GM21381 (cell line): ENCODE measurements around the gene ZHX3.

ENCODE experiments used
- ATAC-seq: cut with Tn5 transposase; IDR thresholded peaks from one replicate; pipeline ENCODE4 v1.9.1; 2021; ENCODE audit warnings: mild to moderate bottlenecking, moderate library complexity; ENCODE audit not compliant: unreplicated experiment

Gene ZHX3

DNA sequence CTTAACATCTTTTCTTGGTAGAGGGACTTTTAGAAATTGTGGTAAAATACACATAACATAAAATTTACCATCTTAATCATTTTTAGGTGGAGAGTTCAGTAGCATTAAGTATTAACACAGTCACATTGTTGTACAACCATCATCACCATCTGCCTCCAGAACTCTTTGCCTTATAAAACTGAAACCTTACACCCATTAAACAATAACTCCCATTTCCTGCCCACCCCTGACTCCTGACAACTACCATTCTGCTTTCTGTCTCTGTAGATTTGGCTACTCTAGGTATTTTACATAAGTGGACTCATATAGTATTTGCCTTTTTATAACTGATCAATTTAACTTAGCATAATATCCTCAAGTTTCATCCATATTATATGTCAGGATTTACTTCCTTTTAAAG, 88.7 kb downstream of the ZHX3 start:
- peak; percentile 53 for ATAC-seq

GRCh38 chr20:41226426-41226825, 91.1 kb downstream of the ZHX3 start:
- no peak for ATAC-seq

- no peak for ATAC-seq
These were observed 92.4 kb downstream of the ZHX3 start for GRCh38 chr20:41225091-41225490.

- ATAC-seq = no peak
These were observed 93.2 kb downstream of the ZHX3 start for GRCh38 chr20:41224281-41224680.

- no peak for ATAC-seq
These were observed 94.4 kb downstream of the ZHX3 start for GRCh38 chr20:41223112-41223511.

GRCh38 chr20:41222703-41223102, 94.8 kb downstream of the ZHX3 start:
- ATAC-seq = no peak

DNA sequence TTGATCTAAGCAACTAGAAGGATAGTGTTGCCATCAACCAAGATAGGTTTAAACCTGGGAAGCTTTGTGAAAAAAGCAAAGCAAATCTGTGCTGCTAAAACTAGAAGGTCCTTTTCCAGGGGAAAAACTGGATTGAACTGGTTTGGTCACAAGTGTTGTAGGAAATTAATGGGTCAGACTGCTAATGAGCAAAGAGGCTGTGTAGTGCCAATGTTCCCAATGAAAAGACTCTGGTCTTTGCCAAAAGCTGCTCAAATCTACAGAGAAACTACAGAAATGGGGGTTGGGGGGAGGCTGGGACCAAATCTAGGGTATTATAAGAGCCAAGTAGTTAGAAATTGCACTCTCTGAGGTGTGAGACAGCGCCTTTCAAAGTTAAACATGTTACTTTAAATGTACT, 95.2 kb downstream of the ZHX3 start:
- ATAC-seq = no peak

DNA sequence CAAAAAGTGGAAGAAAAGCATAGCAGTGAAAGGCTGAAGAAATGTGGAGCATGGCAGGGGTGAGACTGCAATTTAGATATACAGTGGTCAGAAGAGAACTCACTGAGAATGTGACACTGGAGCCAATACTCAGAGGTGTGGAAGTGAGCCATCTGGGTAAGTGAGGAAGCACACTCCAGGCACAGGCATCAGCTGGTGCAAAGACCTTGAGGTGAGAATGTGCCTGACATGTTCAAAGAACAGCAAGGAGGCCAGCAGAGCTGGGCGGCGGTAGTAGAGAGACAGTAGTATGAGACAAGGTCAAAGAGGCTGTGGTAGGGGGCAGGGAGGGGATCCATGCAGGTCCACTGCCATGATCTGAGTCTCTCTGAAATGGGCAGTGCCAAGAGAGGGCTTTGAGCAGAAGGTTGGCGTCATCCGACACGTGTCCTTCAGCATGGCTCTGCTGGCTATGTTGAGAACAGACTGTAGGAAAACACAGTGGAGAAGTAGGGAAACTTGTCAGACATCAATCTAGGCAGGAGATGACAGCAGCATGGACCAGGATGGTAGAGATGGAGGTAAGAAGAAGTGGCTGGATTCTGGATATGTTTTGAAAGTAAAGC, 95.8 kb downstream of the ZHX3 start:
- ATAC-seq = no peak

GRCh38 chr20:41219824-41220223, 97.7 kb downstream of the ZHX3 start:
- no peak for ATAC-seq

DNA sequence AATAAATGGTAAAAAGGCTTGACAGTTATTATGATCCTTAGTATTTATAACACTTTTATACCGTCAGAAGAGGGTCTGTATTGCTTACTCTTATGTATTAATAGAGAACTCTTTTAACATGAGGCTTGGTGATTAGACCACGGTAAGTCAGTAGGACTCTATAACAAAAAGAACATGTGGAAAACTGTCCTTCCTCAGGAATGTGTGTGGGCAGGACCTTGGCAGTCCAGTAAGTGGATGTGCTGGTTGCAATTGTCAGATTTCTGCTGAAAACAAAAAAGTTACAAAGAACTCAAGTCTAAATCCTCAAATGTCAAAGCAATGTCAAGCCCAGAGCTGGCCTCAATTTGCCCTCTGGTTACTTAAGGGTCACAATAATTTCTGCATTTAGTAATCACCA, 99.1 kb downstream of the ZHX3 start:
- no peak for ATAC-seq

GRCh38 chr20:41217422-41217821, 100.1 kb downstream of the ZHX3 start:
- ATAC-seq = no peak

- no peak for ATAC-seq
These were observed 102.9 kb downstream of the ZHX3 start for GRCh38 chr20:41214666-41215065.

- ATAC-seq = no peak
These were observed 103.3 kb downstream of the ZHX3 start for GRCh38 chr20:41214202-41214601.

DNA sequence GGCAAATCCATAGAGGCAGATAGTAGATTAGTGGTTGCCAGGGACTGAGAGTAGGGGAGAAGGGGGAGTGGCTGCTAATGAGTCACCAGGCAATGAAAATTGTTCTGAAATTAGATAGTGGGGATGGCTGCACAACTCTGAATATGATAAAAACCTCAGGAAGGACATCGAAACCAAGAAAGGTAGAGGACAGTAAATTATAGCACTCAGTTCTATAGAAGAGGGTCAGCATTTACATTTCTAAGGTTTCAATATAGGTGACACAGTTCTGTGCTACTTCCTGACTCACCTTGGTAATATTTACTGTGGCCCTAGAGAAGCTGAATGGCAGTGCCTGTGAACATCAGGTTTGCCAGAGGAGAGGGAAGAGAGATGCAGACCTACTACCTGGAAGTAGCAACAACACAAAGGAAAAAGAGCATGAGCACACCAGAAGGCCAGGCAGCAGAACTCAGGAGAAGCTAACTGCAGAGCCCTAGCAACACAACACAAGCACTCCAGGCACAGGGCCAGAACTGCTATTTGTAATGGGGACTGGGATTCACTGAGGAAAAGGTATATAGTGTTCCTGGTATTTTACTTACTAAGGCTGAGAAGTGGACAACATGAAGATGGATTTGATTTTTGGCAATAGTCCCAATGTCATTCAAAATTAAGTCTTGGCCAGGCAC, 104.2 kb downstream of the ZHX3 start:
- no peak for ATAC-seq

- no peak for ATAC-seq
These were observed 112.2 kb downstream of the ZHX3 start for GRCh38 chr20:41205313-41205712.

- ATAC-seq = no peak
These were observed 112.9 kb downstream of the ZHX3 start for GRCh38 chr20:41204304-41205265.

DNA sequence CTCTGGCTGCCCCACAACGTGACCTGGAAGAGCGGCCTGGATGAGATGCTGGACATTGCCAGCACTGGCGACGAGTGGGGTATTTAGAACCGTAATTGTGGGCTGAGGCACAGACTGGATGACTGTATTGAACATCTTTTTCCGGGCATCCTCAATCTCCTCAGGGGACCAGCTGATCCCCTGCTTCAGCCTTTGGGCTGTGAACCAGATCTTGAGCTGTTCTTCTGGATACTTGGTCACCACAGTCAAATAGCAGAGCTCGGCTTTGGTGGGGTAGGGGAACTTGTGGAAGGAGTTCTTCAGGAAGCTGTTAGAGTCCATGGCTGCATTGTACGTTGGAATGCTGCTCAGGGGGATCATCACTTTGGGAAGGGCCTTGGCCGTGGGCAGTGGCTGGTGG, 113.9 kb downstream of the ZHX3 start:
- ATAC-seq = no peak

GRCh38 chr20:41202426-41202825, 115.1 kb downstream of the ZHX3 start:
- no peak for ATAC-seq

GRCh38 chr20:41201760-41202159, 115.8 kb downstream of the ZHX3 start:
- ATAC-seq = no peak

- no peak for ATAC-seq
These were observed 116.9 kb downstream of the ZHX3 start for GRCh38 chr20:41200446-41201202.

- ATAC-seq = no peak
These were observed 119.1 kb downstream of the ZHX3 start for GRCh38 chr20:41198443-41198842.
